Dermis blood vessel endothelial cell (primary cell): ENCODE measurements around the gene SMIM5. TPM values are rescaled to one million over a fixed set of nuclear protein-coding genes. Genes with fewer than 3 reads are reported as not detected.
A peak's percentile ranks its signal among the peaks of the same experiment; 100 is the strongest.

Experiments
- DNase-seq: peaks from one replicate; pipeline ENCODE4 v3.0.0; 2010
- total RNA-seq: library from RNA; depleted of rRNA; stranded (reverse); fragments of >200 nt; gene quantifications from 2 replicates; pipeline ENCODE4 v1.2.3, GENCODE V29; 2014

Gene SMIM5
- total RNA-seq, 1 donor from 2014 or later, result not detected

GRCh38 chr17:75640556-75641119 lies 7.4 kb downstream of the SMIM5 start:
- DNase-seq, result no peak

GRCh38 chr17:75641343-75641742 lies 8.1 kb downstream of the SMIM5 start:
- DNase-seq, result no peak

GRCh38 chr17:75642182-75642783 lies 9.0 kb downstream of the SMIM5 start:
- DNase-seq, result no peak

- DNase-seq, result no peak
Observed at GRCh38 chr17:75642784-75643642, 9.8 kb downstream of the SMIM5 start.

- DNase-seq, result no peak
Observed at GRCh38 chr17:75643643-75644017, 10.4 kb downstream of the SMIM5 start.

- peak; percentile 59 for DNase-seq
Observed at GRCh38 chr17:75645501-75645888, 12.3 kb downstream of the SMIM5 start.

- DNase-seq, result peak; percentile 84
Observed at GRCh38 chr17:75645889-75646637, 12.8 kb downstream of the SMIM5 start.

- no peak for DNase-seq
Observed at GRCh38 chr17:75646638-75646992, 13.4 kb downstream of the SMIM5 start.

- no peak for DNase-seq
Observed at GRCh38 chr17:75647061-75647460, 13.8 kb downstream of the SMIM5 start.

GRCh38 chr17:75647921-75648320 lies 14.7 kb downstream of the SMIM5 start:
- no peak for DNase-seq

- no peak for DNase-seq
Observed at GRCh38 chr17:75649687-75650086, 16.5 kb downstream of the SMIM5 start.

GRCh38 chr17:75650874-75651273 lies 17.6 kb downstream of the SMIM5 start:
- DNase-seq, result no peak

GRCh38 chr17:75652341-75652740 lies 19.1 kb downstream of the SMIM5 start:
- DNase-seq, result no peak

GRCh38 chr17:75652934-75653549 lies 19.8 kb downstream of the SMIM5 start:
- peak; percentile 63 for DNase-seq

- DNase-seq, result peak; percentile 75
Observed at GRCh38 chr17:75654176-75654575, 20.9 kb downstream of the SMIM5 start.

GRCh38 chr17:75658237-75658636 lies 25.0 kb downstream of the SMIM5 start:
- no peak for DNase-seq

GRCh38 chr17:75661531-75661930 lies 28.3 kb downstream of the SMIM5 start:
- DNase-seq, result no peak

GRCh38 chr17:75662511-75662910 lies 29.3 kb downstream of the SMIM5 start:
- no peak for DNase-seq

- DNase-seq, result no peak
Observed at GRCh38 chr17:75664099-75664549, 30.9 kb downstream of the SMIM5 start.

- no peak for DNase-seq
Observed at GRCh38 chr17:75665981-75666380, 32.7 kb downstream of the SMIM5 start.

- DNase-seq, result peak; percentile 99
Observed at GRCh38 chr17:75666959-75667790, 33.9 kb downstream of the SMIM5 start, which contains the start of the genes RECQL5 and SAP30BP. Gene RECQL5, minus strand, starts transcription at chr17:75667154. Its CDS starts 597 bp downstream, at chr17:75666557. Gene SAP30BP, plus strand, starts transcription at chr17:75667338. Its CDS starts 35 bp downstream, at chr17:75667373.

- DNase-seq, result no peak
Observed at GRCh38 chr17:75667825-75668224, 34.6 kb downstream of the SMIM5 start.
